ENCODE data around the gene BIVM.

The BIVM gene

GRCh38 chr13:102872131-102872530 is 73.2 kb downstream of the BIVM start:
- no peak overlapping the region for H3K27ac ChIP-seq
- TF ChIP-seq ZFX (IDR thresholded peaks at IDR 0.05; ENCODE audit: borderline replicate concordance) (no peak), CTCF (IDR thresholded peaks at IDR 0.05) (no peak)

- no peak overlapping the region for H3K27ac ChIP-seq
- no peak for TF ChIP-seq ZFX (IDR thresholded peaks at IDR 0.05; ENCODE audit: borderline replicate concordance)
These were observed 73.6 kb downstream of the BIVM start for GRCh38 chr13:102872531-102872930.

GRCh38 chr13:102873653-102874052 is 74.7 kb downstream of the BIVM start:
- H3K27ac ChIP-seq: no peak overlapping the region
- TF ChIP-seq CTCF (IDR thresholded peaks at IDR 0.05) (no peak), ZFX (IDR thresholded peaks at IDR 0.05; ENCODE audit: borderline replicate concordance) (no peak)

GRCh38 chr13:102875256-102875655 is 76.3 kb downstream of the BIVM start:
- no peak for TF ChIP-seq ZFX (IDR thresholded peaks at IDR 0.05; ENCODE audit: borderline replicate concordance)
- no peak for TF ChIP-seq CTCF (IDR thresholded peaks at IDR 0.05)
- H3K27ac ChIP-seq: no peak overlapping the region

- TF ChIP-seq ZFX (IDR thresholded peaks at IDR 0.05; ENCODE audit: borderline replicate concordance) (no peak), CTCF (IDR thresholded peaks at IDR 0.05) (no peak)
- no peak overlapping the region for H3K27ac ChIP-seq
These were observed 78.4 kb downstream of the BIVM start for GRCh38 chr13:102877303-102877702.

GRCh38 chr13:102878481-102878880 is 79.6 kb downstream of the BIVM start:
- no peak for TF ChIP-seq ZFX (IDR thresholded peaks at IDR 0.05; ENCODE audit: borderline replicate concordance)
- no peak for TF ChIP-seq CTCF (IDR thresholded peaks at IDR 0.05)
- H3K27ac ChIP-seq: no peak overlapping the region

GRCh38 chr13:102879793-102880499 is 81.0 kb downstream of the BIVM start:
- TF ChIP-seq ZFX (IDR thresholded peaks at IDR 0.05; ENCODE audit: borderline replicate concordance) (no peak), CTCF (IDR thresholded peaks at IDR 0.05) (no peak)
- H3K27ac ChIP-seq: no peak overlapping the region

All from 22Rv1 (cell line).